ENCODE results near the gene RELT.

The RELT gene

DNA sequence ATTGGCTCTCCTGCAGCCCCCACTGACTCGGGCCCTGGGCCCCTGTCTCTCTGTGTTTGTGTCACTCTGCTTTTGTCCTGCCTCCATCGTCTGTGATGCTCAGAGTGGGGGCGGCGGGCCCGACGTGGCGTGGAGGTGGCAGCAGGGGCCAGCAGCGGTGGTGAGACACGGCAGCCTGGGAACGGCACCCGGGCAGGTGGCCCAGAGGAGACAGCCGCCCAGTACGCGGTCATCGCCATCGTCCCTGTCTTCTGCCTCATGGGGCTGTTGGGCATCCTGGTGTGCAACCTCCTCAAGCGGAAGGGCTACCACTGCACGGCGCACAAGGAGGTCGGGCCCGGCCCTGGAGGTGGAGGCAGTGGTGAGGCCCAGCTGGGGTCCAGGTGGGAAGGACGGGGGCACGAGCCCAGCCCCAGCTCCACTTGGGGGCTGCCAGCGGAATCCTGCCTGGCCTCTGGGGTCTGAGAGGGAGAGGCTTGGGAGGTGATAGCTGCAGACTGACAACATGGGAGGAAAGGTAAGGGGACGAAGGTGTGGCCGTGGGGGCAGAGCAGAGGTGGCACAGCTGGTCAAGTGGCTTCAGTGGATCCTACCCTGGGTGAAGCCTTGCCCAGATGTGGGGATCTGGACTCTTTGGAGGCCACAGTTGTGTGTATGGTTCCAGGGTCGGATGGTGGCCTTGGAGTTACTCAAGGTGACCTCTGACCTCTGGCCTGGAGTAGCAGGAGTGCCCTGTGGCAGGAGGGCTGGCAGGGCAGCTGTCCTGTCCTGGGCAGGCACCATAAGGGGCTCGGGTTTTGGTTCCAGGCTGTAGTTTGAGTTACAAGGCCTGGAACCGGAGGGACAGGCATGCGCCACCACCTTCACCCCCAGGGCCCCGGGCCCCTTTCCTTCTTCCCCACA lies 16.2 kb downstream of the RELT start:
- DNase-seq = no peak

DNA sequence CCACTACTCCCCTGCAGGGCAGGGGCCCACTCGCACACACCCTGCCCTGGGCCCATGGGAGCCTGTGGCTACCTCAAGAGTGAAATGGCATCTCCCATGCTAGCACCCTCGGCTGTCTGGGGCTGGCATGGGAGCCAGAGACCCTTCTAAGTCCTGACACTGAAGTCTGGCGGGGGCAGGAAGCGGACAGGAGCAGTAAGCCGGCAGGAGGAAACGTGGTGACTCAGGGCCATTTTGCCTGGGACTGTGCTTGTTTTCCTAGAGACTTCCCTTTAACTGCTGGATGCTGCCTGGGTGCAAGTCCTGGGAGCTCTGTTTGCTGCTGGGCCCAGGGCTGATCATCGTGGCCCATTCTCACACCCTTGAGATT lies 16.8 kb downstream of the RELT start:
- no peak for DNase-seq

DNA sequence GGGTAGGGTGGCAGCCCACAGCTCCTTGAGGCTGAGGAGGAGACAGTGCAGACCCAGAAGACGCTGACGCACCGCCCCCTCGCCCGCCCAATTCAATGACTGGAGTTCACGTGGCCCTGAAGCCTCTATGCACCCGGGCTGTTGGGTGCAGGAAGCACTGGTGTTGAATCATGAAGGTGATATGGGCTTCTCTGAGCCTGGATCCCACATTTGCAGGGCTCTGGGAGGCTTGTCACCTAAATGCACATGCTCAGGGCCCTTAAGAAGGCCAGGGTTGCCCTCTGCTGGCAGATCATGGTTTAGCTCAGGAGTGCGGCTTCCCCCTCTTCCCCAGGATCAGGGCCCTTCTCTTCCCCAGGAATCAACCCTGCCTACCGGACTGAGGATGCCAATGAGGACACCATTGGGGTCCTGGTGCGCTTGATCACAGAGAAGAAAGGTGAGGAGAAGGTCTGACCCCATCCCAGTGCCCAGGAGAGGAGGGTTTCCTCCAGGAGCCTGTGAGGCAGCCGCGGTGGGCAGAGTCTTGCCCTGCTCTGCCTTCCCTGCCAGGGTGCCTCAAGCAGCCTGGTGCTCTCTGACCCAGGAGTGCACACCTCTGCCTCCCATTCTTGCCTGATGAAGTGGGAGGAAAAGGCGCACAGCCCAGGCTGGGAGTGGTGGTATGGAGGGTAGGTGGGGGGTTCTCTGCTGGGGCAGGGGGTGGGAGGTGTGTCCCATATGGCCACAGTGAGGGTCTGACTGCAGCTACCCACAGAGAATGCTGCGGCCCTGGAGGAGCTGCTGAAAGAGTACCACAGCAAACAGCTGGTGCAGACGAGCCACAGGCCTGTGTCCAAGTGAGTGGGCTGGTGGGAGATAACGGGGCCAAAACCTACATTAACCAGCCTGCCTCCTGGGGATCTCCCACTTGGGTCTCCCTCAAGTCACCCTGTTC lies 17.5 kb downstream of the RELT start:
- DNase-seq = peak; percentile 81

GRCh38 chr11:73394416-73395296 lies 18.5 kb downstream of the RELT start:
- DNase-seq = no peak

GRCh38 chr11:73395297-73396208 lies 19.4 kb downstream of the RELT start:
- DNase-seq = no peak

DNA sequence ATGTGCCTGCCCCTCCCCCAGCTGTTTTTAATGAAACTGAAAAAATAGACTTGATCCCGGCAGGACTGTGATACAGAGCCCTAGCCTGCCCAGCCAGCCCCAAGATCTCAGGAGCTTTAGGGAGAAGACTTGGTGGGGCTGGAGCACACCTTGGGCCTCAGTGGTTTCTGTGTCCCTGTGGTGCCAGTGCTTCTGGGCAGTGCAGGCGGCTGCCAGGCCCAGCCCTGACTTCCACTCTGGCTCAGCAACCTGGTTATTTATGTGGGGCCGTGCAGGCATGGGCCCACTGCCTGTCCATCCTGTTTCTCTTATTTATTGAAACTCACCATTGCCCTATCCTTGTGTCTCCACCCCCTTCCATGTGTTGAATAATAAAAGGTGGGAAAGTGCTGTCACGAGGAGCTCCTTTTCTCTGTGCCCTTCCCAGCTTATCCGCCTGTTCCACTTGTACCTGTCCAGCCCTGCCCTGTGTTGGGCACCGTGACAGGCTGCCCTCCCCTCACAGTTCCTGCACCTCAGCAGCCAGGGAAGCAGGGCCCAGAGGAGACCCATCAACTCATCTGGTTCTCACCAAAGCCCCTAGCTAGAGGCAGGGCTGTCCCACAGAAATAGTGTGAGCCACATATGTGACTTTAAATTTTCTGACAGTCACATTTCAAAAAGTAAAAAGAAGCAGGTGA lies 20.2 kb downstream of the RELT start:
- DNase-seq = no peak

- DNase-seq = no peak
Observed at GRCh38 chr11:73396985-73397384, 20.8 kb downstream of the RELT start.

- DNase-seq = no peak
Observed at GRCh38 chr11:73397468-73398131, 21.4 kb downstream of the RELT start.

GRCh38 chr11:73398132-73398526 lies 21.9 kb downstream of the RELT start:
- peak; percentile 60 for DNase-seq

DNA sequence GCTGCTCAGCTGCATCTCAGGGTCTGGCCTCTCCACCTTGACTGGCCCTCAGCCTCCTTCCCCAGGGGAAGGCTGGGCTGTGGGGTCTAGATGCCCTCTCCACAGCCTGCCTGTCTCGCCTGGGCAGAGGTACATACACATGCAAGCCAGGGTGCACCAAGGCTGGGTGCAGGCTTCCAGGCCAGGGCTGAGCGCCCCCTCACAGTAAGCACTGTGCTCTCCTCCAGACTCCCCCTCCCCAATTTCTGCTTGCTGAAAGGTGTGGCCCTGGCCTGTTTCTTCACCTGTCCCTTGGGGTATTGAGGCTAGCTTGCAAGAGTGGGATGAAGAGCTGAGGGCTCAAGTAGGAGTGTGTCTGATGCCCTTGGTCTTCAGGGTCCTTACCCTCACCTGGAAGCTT lies 22.5 kb downstream of the RELT start:
- no peak for DNase-seq

- no peak for DNase-seq
Observed at GRCh38 chr11:73399159-73399590, 23.0 kb downstream of the RELT start.

- no peak for DNase-seq
Observed at GRCh38 chr11:73399636-73400035, 23.4 kb downstream of the RELT start.

- no peak for DNase-seq
Observed at GRCh38 chr11:73400293-73400692, 24.1 kb downstream of the RELT start.

DNA sequence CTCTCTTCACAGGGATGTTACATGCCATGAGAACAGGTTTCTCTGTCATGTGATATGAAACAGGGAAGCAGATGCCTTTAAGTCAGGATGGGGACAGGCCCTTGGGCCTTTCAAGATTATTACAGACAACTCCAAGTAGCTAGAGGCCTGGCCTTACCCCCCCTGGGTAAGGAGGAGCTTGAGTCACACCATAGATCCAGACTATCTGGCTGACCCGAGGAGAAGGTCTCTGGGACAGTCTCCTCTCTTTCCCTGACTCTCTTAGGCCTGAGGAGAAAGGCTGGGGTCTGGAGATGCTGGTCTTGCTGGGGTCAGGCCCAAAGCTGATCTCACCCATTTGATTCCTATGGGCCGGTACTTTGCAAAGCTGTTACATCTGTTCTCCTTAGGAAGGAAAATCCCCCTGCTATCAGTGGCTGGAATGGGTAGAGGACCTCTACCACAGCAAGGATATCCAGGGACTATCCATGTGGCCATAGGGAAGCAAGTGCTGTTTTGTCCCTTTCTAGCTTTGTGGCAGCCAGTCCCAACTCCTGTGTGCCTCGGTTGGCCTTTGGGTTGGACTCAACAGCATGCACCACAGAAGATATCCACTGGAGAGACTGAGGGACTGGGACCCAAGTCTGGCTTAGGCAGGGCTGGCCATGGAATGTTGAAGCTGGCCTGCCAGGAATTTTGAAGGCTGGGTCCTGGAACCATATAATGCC lies 25.2 kb downstream of the RELT start:
- DNase-seq = no peak

DNA sequence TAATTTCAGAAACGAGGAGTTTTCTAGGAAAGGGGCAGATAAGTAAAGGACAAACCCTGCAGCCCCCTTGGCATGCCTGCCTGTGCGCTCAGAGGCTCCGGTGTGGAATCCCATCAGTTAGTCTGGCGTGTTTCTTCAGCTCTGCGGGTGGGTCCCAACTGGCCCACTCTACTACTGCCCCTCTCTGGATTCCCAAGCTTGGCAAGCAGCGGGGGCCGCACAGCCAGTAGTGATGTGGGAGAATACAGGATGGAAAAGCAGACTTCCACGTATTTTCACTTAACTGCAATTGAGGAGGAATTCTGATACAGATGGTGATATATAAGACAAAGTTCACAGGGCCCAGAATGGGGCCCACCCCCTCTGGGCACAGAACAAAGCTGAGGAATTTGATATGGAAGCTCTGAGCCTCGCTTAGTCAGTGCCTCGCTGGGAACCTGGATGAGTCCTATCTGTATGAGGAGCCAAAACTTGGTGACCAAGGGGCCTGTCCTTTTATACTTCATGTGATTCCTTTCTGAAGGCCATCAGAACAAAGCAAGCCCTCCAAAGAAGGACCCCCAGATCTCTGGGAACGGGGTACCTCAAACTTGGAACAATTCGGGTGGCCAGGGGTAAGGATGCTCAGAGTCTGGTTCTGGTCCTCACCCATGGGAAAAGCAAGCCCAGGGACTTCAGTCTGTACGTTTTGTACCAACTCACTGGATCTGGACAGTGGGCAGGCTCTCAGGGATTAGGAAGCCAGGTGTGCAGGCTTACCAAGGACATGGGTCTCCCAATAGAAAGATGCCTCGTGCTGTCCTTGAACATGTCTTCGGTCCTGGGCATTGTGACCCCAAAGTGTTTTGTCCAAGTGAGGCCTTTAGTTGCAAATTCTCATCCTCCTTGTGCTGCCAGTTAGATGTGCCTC lies 26.0 kb downstream of the RELT start:
- DNase-seq = no peak

GRCh38 chr11:73402834-73403185 lies 26.6 kb downstream of the RELT start:
- peak; percentile 32 for DNase-seq

- DNase-seq = no peak
Observed at GRCh38 chr11:73403541-73403940, 27.3 kb downstream of the RELT start.

- DNase-seq = peak; percentile 70
Observed at GRCh38 chr11:73404048-73404447, 27.8 kb downstream of the RELT start.

Data from NCI-H69 (cell line).